Rectal smooth muscle tissue (tissue), 1 donor: ENCODE data around the gene PCSK4.
A peak's percentile ranks its signal among the peaks of the same experiment; 100 is the strongest.
"Not testable (repeated sequence)": the region's sequence is repeated elsewhere in the genome, so short reads cannot be mapped to it uniquely, and the experiment has no call there.

Experiments used
- H3K27ac ChIP-seq: one replicate; pipeline ENCODE4 v1.7.0; 2013; ENCODE audit warnings: low read depth, low read length, inconsistent platforms
- H3K27me3 ChIP-seq: one replicate; pipeline ENCODE4 v1.7.0; 2013; ENCODE audit warnings: low read length; ENCODE audit not compliant: control insufficient read depth, insufficient read depth
- H3K36me3 ChIP-seq: one replicate; pipeline ENCODE4 v1.7.0; 2013; ENCODE audit warnings: low read length; ENCODE audit not compliant: control insufficient read depth, insufficient read depth
- H3K4me1 ChIP-seq: one replicate; pipeline ENCODE4 v1.7.0; 2013; ENCODE audit warnings: low read length; ENCODE audit not compliant: control insufficient read depth, insufficient read depth
- H3K4me3 ChIP-seq: one replicate; pipeline ENCODE4 v1.7.0; 2013; ENCODE audit warnings: low read length
- H3K9ac ChIP-seq: one replicate; pipeline ENCODE4 v1.7.0; 2013; ENCODE audit warnings: low read length

Gene PCSK4

GRCh38 chr19:1445932-1446712 is 44.0 kb downstream of the PCSK4 start:
- Histone ChIP-seq H3K27me3 (peaks cover 39% of the 10 kb centered on the region), H3K27ac (no peak overlapping the region), H3K4me3 (no peak overlapping the region), H3K36me3 (peaks cover 2% of the 10 kb centered on the region), H3K9ac (no peak overlapping the region), H3K4me1 (peaks cover 3% of the 10 kb centered on the region)

GRCh38 chr19:1445185-1445931 is 44.8 kb downstream of the PCSK4 start:
- peaks cover 31% of the 10 kb centered on the region for H3K27me3 ChIP-seq

GRCh38 chr19:1441677-1442438 is 48.3 kb downstream of the PCSK4 start:
- peaks cover 8% of the 10 kb centered on the region for H3K4me1 ChIP-seq
- H3K27ac ChIP-seq = no peak overlapping the region
- H3K36me3 ChIP-seq = peaks cover 12% of the 10 kb centered on the region
- peaks cover 2% of the 10 kb centered on the region for H3K27me3 ChIP-seq
- no peak overlapping the region for H3K9ac ChIP-seq
- H3K4me3 ChIP-seq = no peak overlapping the region

More at GRCh38 chr19:1445185-1445931, 44.8 kb downstream of the PCSK4 start:
- H3K27ac ChIP-seq = no peak overlapping the region
- peak overlapping the region; percentile 62 for H3K4me3 ChIP-seq
- no peak overlapping the region for H3K9ac ChIP-seq
- H3K4me1 ChIP-seq = peaks cover 3% of the 10 kb centered on the region
- peaks cover 10% of the 10 kb centered on the region for H3K36me3 ChIP-seq

GRCh38 chr19:1441022-1441426 is 49.1 kb downstream of the PCSK4 start:
- no peak overlapping the region for H3K27ac ChIP-seq
- H3K36me3 ChIP-seq = peaks cover 12% of the 10 kb centered on the region
- peaks cover 8% of the 10 kb centered on the region for H3K4me1 ChIP-seq
- no peak overlapping the region for H3K9ac ChIP-seq
- no peak overlapping the region for H3K4me3 ChIP-seq
- H3K27me3 ChIP-seq = no peaks in the 10 kb centered on the region

GRCh38 chr19:1440418-1440801 is 49.7 kb downstream of the PCSK4 start:
- H3K4me1 ChIP-seq = peaks cover 7% of the 10 kb centered on the region
- H3K27me3 ChIP-seq = no peaks in the 10 kb centered on the region
- H3K4me3 ChIP-seq = no peak overlapping the region
- no peak overlapping the region for H3K9ac ChIP-seq
- H3K36me3 ChIP-seq = peaks cover 12% of the 10 kb centered on the region
- H3K27ac ChIP-seq = no peak overlapping the region

- Histone ChIP-seq H3K4me3 (peak overlapping the region; percentile 96), H3K36me3 (peaks cover 12% of the 10 kb centered on the region)
- H3K9ac ChIP-seq, H3K27ac ChIP-seq, H3K4me1 ChIP-seq, H3K27me3 ChIP-seq: not testable (repeated sequence)
Measured at GRCh38 chr19:1439525-1440417, 50.4 kb downstream of the PCSK4 start.

- H3K36me3 ChIP-seq = peaks cover 18% of the 10 kb centered on the region
- no peak overlapping the region for H3K27ac ChIP-seq
- no peaks in the 10 kb centered on the region for H3K27me3 ChIP-seq
- peaks cover 5% of the 10 kb centered on the region for H3K4me1 ChIP-seq
- peak overlapping the region; percentile 74 for H3K9ac ChIP-seq
- H3K4me3 ChIP-seq = peak overlapping the region; percentile 96
Measured at GRCh38 chr19:1438933-1439354, 51.2 kb downstream of the PCSK4 start.

- peak within 1 kb of the TSS; percentile 92 for H3K27ac ChIP-seq
- H3K9ac ChIP-seq = peak within 1 kb of the TSS; percentile 74
- H3K36me3 ChIP-seq = peaks cover 18% of the 10 kb centered on the region
- H3K4me3 ChIP-seq = peak within 1 kb of the TSS; percentile 96
- H3K27me3 ChIP-seq = no peaks in the 10 kb centered on the region
- H3K4me1 ChIP-seq = peaks cover 5% of the 10 kb centered on the region
Measured at GRCh38 chr19:1438035-1438932, 51.9 kb downstream of the PCSK4 start, which contains the start of gene RPS15. Gene RPS15 (plus strand): TSS chr19:1438396. CDS start chr19:1438426, 30 bp downstream.

GRCh38 chr19:1437609-1438008 is 52.5 kb downstream of the PCSK4 start:
- Histone ChIP-seq H3K4me1 (peaks cover 5% of the 10 kb centered on the region), H3K9ac (no peak overlapping the region), H3K27me3 (no peaks in the 10 kb centered on the region), H3K27ac (no peak overlapping the region), H3K4me3 (peak overlapping the region; percentile 66), H3K36me3 (peaks cover 18% of the 10 kb centered on the region)

- H3K4me3 ChIP-seq = no peak overlapping the region
- peaks cover 5% of the 10 kb centered on the region for H3K4me1 ChIP-seq
- H3K9ac ChIP-seq = no peak overlapping the region
- no peaks in the 10 kb centered on the region for H3K27me3 ChIP-seq
- peaks cover 19% of the 10 kb centered on the region for H3K36me3 ChIP-seq
- H3K27ac ChIP-seq = no peak overlapping the region
Measured at GRCh38 chr19:1435378-1435989, 54.7 kb downstream of the PCSK4 start.
